ENCODE results near the gene SIRT1. TPM values are rescaled to one million over a fixed set of nuclear protein-coding genes. Genes with fewer than 3 reads are reported as not detected.

The SIRT1 gene
- total RNA-seq, 2 experiments from 2014 or later, result 72.6 to 74.5 TPM

Other genes starting within 250 kb of the SIRT1 start
- not detected for gene CTNNA3, start 188.5 kb upstream of the SIRT1 start, total RNA-seq
- gene DNAJC12, start 46.5 kb upstream of the SIRT1 start, total RNA-seq, result not detected
- gene HERC4, start 190.6 kb downstream of the SIRT1 start, total RNA-seq, result 10 to 100 TPM; 28.4 to 29.2 TPM
- not detected for gene MYPN, start 224.8 kb downstream of the SIRT1 start, total RNA-seq